ENCODE results near the gene GLRA1. TPM values are rescaled to one million over a fixed set of nuclear protein-coding genes. Genes with fewer than 3 reads are reported as not detected.

Gene GLRA1
- total and polyA plus RNA-seq, 2 of the 4 experiments (the other 2 are of a cell fraction): not detected

DNA sequence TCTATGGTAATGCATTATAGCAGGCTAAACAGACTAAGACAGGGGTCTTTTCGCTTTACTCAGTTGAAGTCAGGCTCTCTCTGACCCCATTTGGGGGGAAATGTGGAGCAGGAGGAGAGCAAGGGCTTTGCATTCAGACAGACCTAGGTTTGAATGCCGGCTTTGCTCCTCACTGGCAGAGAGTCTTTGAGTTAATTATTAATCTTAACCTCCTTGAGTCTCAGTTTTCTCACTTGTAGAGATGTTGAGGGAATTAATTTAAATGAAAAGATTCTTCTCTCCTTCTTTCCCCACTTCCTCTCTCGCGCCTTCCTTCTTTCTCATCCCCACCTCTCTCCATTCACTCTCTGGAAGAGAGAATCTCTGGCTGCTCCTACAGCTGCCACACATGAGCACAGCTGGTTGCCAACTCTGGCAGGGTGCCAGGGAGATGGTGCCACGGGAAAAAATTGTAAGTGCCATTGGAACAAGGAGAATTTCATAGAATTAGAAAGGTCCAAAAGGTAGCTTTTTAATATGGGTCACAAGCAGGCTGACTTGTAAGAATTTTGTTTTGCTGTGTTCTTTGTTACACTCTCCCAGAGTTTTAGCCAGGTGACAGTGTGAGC is 25.2 kb upstream of the GLRA1 start:
- POLR2A ChIA-PET (ENCODE audit: unreplicated experiment): no interaction called here

More for the DNA sequence above, 25.2 kb upstream of the GLRA1 start:
- Histone ChIP-seq H3K36me3 (ENCODE audit: control insufficient read depth, insufficient read depth, low read length) (no peaks in the 10 kb centered on the region), H3K56ac (ENCODE audit: extremely low read depth, insufficient read depth, low read length) (no peak overlapping the region), H3K9ac (ENCODE audit: low read depth, low read length) (no peak overlapping the region), H2BK5ac (ENCODE audit: low read depth, low read length, poor library complexity, severe bottlenecking) (no peak overlapping the region), H3K27ac (ENCODE audit: insufficient read depth, low read length) (no peak overlapping the region), H4K8ac (ENCODE audit: low read depth in 2 of 2, low read length in 2 of 2) (no peak overlapping the region), H3K4me1 (ENCODE audit: control insufficient read depth, insufficient read depth, low read length) (no peaks in the 10 kb centered on the region), H4K91ac (ENCODE audit: insufficient read depth, low read depth, low read length) (no peak overlapping the region), H3K4me3 (ENCODE audit: insufficient read depth, low read depth, low read length) (no peak overlapping the region), H2AK9ac (replicated peaks; ENCODE audit: low read depth, low read length, poor library complexity) (no peak overlapping the region), H3K9me1 (ENCODE audit: insufficient read depth, low read length) (no peaks in the 10 kb centered on the region), H4K20me1 (ENCODE audit: insufficient read depth, low read length) (no peaks in the 10 kb centered on the region), H2AFZ (replicated peaks; ENCODE audit: low read length, poor library complexity) (no peak overlapping the region), H3K4me2 (ENCODE audit: low read depth, low read length) (no peak overlapping the region), H2BK120ac (ENCODE audit: low read depth, low read length) (no peak overlapping the region), H2AK5ac (ENCODE audit: low read depth, low read length) (no peak overlapping the region), H3K79me1 (ENCODE audit: low read depth in 1 of 2, low read length in 2 of 2) (no peaks in the 10 kb centered on the region), H2BK20ac (ENCODE audit: low read depth, low read length) (no peak overlapping the region), H3K14ac (replicated peaks; ENCODE audit: low read depth, low read length) (no peak overlapping the region), H4K5ac (ENCODE audit: low read depth, low read length) (no peak overlapping the region), H3K4ac (ENCODE audit: low read depth, low read length) (no peak overlapping the region), H3K23ac (ENCODE audit: low read depth, low read length) (no peak overlapping the region), H2BK15ac (ENCODE audit: low read depth, low read length) (no peak overlapping the region), H3K27me3 (ENCODE audit: control insufficient read depth, insufficient read depth, low read length) (no peaks in the 10 kb centered on the region), H3K18ac (ENCODE audit: low read depth, low read length) (no peak overlapping the region), H3K9me3 (ENCODE audit: control insufficient read depth, insufficient read depth, low read length) (no peaks in the 10 kb centered on the region)
- CTCF ChIA-PET: no interaction called here
- TF ChIP-seq BHLHE40 (IDR thresholded peaks at IDR 0.05; ENCODE audit: low read depth, low read length) (no peak), FOS (IDR thresholded peaks at IDR 0.05; ENCODE audit: low read depth, low read length) (no peak), MXI1 (IDR thresholded peaks at IDR 0.05; ENCODE audit: borderline replicate concordance, low read depth, low read length) (no peak), RCOR1 (IDR thresholded peaks at IDR 0.05; ENCODE audit: insufficient replicate concordance, low read length) (no peak), RFX5 (IDR thresholded peaks at IDR 0.05; ENCODE audit: low read depth, low read length) (no peak)
- in situ Hi-C loops (cut with MboI; ENCODE audit: low sequenced_read_pairs) (no loop called here), dilution Hi-C loops (cut with HindIII; ENCODE audit: low sequenced_read_pairs, unreplicated experiment) (no loop called here), intact Hi-C loops (cut with micrococcal nuclease) (no loop called here)
- no TSS peak for BruUV-seq (replicated peaks)
- 17% methylated on average over 1 of the region's 5 CpGs; no CpG with 5 or more reads in 1 of the 2 experiments for WGBS, 2 experiments (ENCODE audit: extremely low coverage in 2 of 2, insufficient read length in 1 of 2)
- no peak for DNase-seq
- ATAC-seq (ENCODE audit: low read depth): no peak
